Measurements from ENCODE around the gene LRP2.

DNA sequence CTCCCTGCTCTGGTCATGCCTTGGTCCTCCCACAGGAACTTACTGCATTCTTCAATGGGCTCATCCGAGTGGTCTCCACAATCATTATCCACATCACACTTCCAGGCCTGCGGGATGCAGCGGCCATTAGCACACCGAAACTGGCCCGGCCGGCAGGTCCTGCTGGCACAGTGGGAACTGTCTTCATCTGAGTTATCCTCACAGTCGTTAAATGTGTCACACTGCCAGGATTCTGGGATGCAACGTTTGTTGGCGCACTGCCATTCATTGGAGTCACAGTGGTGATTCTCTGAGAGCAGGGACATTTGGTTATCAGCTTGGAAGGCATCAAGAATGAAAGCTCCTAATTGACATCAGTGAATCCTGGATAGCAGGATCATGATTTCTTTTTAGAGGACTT lies 188.5 kb downstream of the LRP2 start:
- TF ChIP-seq, protein P1, sequence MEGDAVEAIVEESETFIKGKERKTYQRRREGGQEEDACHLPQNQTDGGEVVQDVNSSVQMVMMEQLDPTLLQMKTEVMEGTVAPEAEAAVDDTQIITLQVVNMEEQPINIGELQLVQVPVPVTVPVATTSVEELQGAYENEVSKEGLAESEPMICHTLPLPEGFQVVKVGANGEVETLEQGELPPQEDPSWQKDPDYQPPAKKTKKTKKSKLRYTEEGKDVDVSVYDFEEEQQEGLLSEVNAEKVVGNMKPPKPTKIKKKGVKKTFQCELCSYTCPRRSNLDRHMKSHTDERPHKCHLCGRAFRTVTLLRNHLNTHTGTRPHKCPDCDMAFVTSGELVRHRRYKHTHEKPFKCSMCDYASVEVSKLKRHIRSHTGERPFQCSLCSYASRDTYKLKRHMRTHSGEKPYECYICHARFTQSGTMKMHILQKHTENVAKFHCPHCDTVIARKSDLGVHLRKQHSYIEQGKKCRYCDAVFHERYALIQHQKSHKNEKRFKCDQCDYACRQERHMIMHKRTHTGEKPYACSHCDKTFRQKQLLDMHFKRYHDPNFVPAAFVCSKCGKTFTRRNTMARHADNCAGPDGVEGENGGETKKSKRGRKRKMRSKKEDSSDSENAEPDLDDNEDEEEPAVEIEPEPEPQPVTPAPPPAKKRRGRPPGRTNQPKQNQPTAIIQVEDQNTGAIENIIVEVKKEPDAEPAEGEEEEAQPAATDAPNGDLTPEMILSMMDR (IDR thresholded peaks at IDR 0.05), result no peak
- no peak for TF ChIP-seq POLR2AphosphoS5 (IDR thresholded peaks at IDR 0.05)

Measured in suprapubic skin (tissue), 3 donors.